GM21737 (cell line): ENCODE data around the gene WNT5A.

Experiments
- ATAC-seq: cut with Tn5 transposase; IDR thresholded peaks from one replicate; pipeline ENCODE4 v1.9.1; 2021; ENCODE audit warnings: mild to moderate bottlenecking, moderate library complexity; ENCODE audit not compliant: unreplicated experiment

WNT5A gene

DNA sequence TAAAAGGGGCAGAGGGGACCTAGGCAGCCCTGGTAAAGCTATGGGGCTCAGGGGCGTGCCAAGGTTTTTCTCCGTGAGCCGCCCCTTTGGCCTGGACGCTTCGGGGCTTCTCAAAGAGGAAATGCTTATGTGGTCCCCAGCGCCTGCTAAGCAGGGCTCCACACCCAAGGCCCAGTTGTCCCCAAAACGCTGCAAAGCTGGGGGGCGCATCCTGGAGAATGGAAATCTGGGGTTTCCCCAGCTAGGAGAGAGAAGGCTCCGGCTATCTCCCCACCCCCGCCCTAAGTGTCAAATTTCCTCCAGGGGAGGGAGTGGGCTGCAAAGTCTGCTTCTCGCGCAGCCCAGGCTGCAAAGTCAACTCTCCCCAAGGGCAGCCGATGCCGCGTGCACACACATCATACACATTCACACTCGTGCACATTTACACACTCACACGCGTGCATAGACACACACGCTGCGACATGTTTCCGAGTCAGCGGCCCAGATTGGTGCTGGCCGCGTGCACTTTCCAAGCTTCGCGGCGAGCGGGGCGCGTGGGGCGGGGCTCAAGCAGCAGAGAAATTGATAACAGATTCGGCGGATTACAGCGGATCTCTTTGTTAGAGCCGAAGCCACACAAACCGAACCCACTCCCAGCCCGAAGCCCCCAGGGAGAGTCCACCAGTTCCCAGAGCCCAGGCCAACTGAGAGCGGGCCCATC lies 4.5 kb downstream of the WNT5A start:
- no peak for ATAC-seq

DNA sequence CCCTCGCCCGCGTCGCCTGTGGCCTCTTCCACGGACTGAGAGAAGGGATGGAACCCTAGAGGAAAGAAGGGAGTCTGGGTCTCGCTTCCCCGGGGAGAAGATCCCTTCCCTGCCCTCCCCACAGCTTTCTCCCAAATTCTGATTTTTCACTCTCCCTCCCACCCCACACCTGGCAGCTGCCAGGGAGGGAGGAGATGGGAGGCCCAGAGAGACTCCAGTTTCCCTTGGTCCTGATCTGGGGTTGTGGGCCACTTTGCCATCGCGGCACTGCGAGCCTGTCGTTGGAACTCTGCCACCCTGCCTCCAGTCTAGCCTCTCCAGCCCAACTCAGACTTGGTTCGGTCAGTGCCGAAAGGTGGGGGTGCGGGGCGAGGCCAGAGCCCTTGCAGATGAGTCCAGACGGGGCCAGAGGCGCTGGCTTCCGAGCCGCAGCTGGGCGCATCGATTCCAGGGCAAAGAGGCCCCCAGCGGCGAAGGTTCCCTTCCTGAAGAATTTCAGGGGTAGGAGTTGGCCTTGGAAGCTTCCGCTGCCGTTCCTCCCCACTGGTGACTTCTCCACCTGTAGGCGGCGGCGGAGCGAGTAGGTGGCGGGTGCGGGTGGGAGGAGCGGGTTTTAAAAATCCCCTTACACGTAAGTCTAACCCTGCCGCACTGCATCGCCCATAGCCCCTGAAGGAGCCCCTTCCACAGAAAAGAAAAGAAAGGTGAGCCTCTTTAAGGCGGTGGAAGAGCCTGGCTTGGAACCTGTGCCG lies 5.2 kb downstream of the WNT5A start:
- ATAC-seq, result no peak

DNA sequence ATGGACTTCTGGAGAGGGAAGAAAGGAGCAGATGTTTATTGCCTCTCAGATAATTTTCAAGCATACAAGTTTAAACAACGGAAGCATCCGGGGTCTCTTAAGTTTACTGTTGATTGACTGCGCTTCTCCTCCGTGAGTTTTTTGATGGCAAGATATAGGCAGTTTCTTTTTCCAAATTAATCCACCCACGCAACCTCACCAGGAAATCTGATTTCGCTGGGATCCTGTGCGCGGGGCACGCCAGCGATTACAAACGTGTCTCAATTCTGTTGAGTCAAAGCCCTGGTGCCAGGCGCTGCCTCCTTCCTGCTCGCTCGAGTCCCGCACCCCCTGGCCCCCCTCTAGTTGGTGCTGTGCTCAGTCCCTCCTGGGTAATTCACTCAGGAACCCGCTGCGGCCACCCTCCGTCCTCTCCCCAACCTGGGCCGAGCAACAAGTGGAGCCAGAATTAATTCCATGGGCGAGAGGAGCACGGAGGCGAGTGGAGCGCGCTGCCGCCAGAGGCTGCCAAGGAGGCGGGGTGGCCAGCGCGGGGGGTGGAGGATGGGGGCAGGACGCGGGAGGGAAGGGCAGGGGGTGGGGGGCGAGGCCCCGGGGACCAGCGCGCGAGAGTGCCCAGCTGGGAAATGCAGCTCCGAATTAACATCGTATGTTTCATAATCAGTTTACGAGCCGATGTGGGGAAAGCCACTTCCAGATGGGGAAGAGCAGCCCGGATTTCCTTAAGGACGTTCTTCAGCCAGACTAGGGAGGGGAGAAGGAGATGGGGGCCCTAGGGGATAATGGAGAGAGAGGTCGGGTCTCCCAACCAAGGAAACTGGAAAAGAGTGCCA lies 6.0 kb downstream of the WNT5A start:
- ATAC-seq, result no peak

DNA sequence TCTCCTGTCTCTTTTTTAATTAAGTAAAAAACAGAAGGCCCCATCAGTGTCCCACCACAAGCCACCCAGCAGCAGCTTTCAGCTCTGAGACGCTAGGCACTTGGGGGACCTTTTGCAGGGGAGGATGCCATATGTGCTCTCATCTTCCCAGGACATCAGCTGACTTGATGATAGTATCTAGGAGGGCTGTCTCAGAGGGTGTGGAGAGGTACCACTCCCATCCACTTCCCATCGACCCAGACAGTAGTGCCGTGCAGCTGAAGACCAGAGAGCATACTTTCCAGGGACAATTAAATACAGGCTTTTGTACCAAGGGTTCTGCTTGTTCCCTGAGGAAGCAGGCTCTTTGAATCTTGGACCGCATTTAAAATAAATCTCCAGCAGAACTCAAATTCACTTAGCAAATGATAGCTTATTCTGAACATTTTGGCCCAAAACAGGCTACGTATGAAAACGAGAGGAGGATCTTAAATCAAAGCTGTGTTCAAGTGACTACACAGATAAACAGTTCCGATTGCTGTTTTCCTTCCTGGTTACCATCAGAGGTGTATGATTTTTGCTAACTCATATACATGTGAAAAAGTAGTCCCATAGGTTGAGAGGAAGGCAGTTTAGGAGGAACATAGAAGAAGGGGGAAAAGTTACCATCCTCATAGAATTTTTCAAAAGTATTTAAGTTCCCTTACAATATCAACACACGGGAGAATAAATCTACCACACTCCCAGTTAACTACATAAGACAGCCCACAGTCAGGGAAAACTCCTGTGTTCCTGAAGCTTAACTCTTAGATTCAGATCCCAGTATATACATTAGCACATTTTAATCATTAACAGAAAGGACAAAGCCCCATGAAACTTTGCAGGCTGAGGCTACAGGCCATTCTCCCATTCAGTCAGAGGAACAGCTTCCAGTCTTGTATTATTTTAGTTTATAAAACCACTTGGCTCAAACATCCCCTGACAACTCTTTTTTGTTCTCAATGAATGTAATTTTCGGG lies 9.5 kb downstream of the WNT5A start:
- ATAC-seq, result no peak

DNA sequence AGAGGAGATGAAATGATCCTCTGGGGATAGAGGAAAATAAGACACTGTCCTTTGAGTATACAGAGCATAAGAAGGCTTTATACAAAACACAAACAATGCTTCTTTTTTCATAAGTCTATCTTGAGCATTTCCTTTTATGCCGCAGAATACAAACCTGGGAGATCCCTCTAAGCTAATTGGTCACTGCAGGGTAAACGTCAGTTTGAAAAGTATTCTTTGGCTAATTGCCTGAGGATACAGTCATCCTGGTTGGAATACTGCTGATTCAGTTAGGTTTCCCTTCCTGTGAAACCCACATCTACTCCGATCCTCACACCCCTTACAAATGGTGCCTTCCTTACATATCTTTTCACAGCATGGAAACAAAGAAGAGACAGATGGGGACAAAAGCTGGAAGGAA lies 10.6 kb downstream of the WNT5A start:
- ATAC-seq, result no peak

DNA sequence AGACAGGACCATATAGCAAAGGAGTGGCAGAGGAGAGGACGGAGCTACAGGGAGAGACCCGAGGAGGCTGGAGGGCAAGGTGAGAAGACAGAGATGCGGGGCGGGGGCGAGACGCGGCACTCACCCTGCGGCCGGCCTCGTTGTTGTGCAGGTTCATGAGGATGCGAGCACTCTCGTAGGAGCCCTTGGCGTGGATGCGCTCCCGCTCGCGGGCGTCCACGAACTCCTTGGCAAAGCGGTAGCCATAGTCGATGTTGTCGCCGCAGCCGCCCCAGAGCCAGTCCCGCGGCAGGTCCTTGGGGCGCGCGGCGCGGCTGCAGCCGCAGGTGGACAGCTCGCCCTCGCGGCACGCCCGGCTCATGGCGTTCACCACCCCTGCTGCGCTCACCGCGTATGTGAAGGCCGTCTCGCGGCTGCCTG lies 12.9 kb downstream of the WNT5A start:
- no peak for ATAC-seq

DNA sequence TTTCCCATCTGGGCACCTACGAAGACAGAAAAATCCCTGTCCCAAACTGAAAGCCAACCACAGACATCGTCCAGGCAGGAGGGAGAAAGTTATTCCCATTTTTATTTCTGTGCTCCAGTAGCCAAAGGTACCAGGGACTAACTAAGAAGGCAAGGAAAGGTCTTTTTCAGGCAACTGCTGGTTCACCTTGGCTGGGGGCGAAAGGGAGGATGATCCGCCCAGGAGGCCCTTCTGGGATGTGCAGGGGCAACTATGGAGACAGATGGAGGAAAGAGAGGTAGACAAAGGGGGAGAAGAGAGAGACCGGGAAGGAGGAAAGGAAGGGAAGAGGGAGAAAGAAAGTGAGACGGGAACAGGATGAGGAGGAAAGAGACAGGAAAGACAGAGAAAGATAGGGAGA lies 13.3 kb downstream of the WNT5A start:
- ATAC-seq, result no peak

DNA sequence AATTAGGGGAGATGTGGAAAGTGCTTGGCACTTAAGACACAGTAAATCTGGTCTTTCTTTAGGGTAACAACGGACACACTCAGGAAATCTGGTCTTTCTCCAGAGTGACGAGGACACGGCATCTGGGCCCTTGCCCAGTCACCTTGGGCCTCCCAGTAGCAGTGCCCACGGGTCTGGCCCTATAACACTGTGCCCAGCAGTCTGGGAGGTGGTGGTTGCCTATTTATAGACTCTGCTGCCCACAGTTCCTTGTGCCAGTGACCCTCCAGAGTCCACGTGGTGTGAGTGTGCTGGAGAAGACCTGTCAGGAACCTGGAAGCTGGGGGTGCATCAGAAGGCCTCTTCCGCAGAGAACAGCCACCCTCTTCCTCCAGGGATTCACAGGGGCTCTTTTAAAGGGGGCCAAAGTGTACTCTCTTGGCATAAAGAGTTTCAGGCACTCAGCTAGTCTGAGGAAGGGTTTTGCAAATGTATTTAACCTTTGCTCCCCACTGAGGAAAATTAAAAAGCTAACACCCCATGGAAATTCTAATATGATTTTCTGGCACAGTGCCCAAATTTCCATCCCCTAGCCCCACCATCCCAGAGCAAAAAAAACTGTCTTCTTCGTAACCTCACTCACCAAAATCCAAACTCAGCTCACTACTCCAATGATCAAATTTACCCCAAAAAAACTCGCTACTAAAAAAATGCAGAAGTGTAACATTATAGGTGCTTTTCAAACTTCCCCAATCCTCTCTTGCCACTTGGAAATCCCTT lies 15.4 kb downstream of the WNT5A start:
- ATAC-seq, result no peak

DNA sequence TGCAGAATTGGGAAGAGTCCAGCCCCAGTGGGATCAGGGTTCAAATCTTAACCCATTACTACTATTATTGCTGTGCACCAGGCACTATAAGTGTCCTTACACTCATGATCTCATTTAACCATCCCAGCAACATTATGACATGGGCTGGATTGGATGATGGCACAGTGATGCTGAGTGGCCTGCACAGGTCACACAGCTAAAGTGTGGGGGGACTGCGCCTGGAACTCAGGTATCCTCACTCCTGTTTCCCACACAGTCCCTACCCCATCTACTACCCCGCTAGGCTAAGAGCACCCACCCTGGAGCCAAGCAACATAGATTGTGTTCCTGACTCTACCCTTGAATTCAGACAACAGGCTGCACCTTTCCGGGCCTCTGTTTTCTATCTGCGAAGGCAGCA lies 16.0 kb downstream of the WNT5A start:
- ATAC-seq, result no peak

DNA sequence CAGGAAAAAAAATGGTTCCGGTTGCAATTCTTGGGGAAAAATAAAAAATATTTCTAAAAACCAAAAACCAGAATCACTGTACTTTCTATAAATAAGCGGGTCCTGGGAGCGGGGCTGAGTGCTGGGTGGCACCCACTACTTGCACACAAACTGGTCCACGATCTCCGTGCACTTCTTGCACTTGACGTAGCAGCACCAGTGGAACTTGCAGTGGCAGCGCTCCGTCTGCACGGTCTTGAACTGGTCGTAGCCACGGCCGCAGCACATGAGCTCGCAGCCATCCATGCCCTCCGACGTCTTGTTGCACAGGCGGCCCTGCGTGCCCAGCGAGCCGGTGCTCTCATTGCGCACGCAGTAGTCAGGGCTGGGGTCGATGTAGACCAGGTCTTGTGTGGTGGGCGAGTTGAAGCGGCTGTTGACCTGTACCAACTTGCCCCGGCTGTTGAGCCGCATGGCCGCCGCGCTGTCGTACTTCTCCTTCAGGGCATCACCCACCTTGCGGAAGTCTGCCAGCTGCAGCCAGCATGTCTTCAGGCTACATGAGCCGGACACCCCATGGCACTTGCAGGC lies 17.1 kb downstream of the WNT5A start:
- no peak for ATAC-seq

DNA sequence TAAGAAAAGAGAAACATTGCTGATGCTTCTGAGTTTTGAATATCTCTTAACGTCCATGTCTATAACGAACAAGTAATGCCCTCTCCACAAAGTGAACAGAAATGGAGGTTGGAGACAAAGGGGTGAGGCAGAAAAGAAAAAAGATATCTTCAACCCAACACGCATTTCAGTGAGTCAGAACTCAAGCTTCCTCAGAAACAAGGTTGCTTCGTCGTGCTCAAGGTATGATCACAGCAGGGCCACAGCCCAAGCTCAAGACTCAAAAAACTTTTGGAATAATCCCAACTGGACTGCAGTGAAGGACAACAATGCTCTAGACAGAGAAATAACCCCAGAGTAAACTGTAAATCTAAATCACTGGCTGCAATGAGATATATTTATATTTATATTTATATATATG lies 18.9 kb downstream of the WNT5A start:
- no peak for ATAC-seq

DNA sequence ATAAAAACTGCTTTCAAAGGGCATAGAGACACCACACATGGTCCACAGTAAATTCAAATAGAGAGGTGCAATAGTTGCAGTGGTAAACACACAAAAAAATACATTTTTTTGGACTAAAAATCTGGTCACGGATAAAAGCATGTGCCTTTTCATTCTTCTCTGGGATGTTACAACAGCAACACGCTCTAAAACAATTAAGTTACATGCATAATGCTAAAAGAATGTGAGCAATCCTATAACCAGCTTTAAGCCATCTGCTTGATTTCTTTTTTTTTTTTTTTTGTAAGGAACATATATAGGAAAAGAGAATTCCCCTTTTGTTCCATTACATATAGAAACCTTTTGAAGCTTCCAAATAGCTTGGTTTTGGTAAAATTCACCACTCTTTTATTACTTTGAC lies 20.0 kb downstream of the WNT5A start:
- no peak for ATAC-seq

DNA sequence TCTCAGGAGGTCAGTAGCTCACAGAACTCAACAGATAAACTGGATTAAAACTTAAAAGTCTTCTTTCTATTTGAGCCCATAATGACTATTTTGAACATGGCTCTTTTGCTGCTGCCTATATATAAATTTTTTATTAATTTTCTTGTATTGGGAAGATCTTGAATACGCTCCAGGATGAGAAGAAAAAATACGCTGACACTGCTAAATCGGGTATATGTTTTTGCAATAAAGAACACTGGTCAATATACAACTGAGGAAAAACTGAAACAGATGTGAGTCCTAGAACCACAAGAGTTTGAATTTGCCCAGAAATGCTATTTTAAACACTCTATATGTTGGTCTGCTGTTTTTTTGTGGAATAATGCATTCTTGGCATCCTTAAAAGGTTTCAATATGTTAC lies 20.6 kb downstream of the WNT5A start:
- no peak for ATAC-seq

DNA sequence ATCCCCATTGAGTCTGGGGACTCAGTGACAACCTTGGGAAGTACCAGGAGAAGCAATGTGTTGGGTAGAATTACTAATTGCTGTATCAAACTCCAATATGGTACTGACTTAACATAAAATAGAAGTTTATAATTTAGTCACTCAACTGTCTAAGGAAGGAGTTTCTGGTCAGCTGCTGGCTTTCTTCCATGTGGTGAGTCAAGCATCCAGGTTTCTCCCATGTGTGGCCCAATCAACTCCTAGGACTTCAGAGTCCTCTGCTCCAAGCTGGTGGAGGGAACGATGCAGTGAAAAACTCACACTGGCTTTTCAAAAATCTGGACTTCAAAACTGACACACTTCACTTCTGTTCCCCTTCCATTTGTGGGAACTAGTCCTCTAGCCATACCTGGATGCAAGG lies 25.2 kb downstream of the WNT5A start:
- ATAC-seq, result no peak

DNA sequence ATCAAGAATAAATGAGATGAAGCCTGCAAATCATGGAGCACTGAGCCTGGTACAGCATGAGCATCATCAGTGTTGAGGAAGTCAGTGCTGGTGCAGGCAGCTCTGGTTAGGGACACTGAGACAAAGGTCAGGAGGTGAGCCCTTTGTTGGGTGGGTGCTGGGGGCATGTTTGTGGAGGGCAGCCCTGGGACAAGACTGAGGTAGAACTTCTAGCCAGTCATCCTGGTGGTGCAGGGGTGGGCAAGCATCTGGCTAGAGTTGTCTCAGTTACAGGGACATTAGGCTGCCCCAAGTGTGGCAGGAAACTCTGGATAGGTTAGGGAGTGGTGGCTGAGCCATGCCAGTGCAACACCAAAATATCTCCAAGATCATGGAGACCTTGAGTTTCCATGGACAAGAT lies 27.3 kb downstream of the WNT5A start:
- no peak for ATAC-seq

DNA sequence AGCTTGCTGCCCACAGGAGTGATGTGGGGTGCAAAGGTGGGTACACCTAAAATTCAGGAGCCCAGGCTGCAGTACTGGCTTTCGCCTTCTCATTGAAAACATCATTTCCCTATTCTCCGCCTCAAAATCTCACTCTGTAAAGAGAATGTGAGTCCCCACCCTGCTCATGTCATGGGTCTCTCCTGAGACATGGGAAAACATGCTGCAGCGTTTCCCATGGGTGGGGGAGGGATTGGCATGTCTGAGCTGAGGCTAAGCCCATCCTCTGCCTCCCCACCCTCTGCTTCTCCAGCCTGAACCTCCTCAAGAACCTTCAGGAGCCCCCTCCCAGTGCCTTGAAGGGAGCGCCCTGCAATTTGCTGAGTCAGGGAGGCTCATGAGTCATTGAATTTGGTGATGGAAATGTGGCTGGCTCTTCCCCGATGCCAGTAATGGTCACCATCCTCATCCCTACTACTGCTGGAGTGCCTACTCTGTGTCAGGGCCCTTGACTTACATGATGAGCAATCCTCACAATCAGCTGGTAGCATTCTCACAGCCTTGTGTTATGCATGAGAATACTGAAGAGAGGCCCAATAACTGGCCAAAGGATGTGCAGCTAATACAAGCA lies 28.8 kb downstream of the WNT5A start:
- no peak for ATAC-seq

DNA sequence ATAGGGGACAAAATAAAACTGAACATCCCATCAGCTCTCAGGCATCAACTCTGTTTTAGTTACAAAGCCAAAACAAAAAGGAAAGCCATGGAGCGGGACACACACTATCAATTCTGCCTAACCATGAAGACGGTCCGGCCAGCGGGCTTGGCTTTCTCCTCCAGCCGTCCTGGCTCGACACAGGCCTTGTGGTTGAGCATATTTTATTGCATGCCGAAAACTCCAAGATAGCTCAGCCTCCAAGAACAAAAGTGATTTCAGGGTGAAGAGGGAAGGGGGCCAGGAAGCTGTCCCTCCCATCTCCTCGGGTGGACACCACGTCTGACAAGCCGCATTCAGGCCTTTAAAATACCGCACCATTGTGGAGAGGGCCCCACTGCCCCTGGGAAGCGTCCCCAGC lies 31.2 kb downstream of the WNT5A start:
- no peak for ATAC-seq

DNA sequence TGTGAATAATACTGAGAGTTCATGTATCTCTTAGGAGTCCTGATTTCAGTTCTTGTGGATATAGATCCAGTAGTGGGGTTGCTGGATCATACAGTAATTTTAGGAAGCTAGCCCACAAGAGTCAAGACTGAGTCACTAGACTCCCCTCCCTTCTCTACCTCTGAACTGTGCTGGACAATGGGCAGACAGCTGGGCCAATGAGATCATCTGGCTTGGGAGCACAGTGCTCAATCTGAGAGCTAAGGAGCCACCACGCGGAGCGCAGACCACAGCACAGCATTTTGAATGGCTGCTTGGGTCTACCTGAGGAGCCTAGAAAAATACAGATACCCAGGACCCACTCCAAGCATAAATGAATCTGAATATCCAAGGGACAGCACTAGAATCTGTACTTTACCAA lies 32.5 kb downstream of the WNT5A start:
- no peak for ATAC-seq

DNA sequence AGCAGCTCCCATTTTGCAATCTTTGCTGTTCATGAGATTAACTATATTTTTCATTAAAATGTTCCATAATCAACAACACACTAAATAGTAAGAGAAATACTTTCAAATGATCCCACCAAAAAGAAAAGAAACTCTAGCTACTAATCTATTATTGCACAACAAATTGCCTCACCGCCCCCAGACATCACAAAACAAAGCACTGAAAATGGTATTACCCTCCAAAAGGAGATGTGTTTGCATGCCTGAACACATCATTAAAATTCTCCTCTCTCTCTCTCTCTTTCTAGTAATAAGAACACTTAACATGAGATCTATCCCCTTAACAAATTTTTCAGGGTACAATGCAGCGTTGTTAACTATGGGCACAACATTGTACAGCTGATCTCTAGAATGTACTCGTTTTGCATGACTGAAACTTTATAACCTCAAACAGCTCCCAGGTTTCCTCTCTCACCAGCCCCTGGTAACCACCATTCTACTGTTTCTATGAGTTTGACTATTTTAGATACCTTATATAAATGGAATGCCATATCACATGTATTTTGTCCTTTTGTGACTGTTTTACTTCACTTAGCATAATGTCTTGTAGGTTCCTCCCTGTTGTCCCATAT lies 33.1 kb downstream of the WNT5A start:
- ATAC-seq, result no peak
